ENCODE data around the gene MCTP1.
"Not testable (repeated sequence)": the region's sequence is repeated elsewhere in the genome, so short reads cannot be mapped to it uniquely, and the experiment has no call there.

The MCTP1 gene

GRCh38 chr5:95022967-95023695 is 261.8 kb downstream of the MCTP1 start:
- no peak for DNase-seq

- no peak for DNase-seq
Observed at GRCh38 chr5:95020345-95020744, 264.5 kb downstream of the MCTP1 start.

DNA sequence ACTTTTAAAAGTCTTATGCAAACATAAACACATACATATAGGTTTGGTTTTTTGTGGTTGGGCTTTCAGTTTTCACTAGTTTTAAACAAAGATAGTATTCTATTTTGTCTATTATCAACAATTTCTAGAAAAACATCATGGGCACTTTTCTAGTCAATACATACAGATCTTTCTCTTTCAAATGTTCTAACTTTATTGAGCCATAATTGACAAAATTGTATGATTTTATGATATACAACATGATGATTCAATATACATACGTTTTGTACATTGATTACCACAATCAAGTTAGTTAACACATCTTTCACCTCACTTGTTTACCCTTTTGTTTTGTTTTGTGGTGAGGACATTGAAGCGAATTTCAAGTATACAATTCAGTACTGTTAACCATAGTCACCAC is 265.9 kb downstream of the MCTP1 start:
- DNase-seq = no peak

DNA sequence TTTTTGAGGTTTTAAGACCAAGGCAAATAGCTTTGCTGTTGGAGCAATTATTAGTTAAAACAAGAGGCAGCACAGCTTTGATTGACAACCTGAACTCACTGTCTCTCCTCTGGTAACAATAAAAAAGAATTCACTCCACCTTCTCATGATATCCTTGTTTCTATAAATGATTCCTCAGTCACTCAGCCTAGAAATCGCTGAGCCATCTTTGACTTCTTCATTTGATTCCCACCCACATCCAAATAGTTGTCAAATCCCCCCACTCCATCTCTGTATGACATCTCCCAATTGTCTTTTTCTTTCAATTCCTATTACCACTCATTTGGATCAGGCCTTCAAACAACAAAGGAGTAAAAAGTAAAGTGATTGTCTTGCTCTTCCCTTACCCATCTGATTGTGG is 266.4 kb downstream of the MCTP1 start:
- DNase-seq = no peak

DNA sequence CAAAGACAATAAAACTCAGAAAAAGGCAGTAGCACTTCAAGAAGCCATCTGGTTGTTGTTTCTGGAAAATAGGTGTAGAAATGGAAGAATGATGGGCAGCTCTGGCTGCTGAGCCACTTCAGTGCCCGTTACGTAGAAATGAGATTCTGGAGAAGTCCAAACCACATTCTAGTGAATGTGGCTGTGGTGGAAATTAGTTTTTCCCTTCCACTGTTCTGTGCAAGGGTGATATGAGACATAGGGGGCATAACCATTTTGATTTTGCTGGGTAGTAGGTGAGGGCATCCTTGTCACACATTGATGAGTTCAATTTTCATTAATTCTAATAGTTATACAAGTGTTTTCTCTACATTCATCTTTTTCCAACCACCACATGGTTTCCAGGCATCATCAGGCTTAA is 275.1 kb downstream of the MCTP1 start:
- no peak for DNase-seq

GRCh38 chr5:95007921-95008597 is 276.8 kb downstream of the MCTP1 start:
- no peak for DNase-seq

DNA sequence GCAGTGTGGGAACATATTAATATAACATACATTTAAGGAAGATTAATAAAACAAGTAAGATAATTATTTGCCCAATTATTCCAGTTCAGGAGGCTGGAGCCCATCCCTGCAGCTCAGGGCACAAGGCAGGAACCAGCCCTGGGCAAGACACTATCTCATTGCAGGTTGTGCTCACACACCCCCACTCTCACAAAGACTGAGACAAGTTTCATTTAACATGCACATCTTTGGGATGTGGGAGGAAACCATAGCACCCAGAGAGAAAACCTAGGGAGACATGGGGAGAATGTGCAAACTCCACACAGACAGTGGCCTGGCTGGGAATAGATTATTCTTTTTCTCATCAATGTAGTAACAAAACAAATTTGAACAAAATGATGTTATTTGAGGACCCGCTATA is 279.1 kb downstream of the MCTP1 start:
- no peak for DNase-seq

- no peak for DNase-seq
Observed at GRCh38 chr5:94998670-94999069, 286.2 kb downstream of the MCTP1 start.

GRCh38 chr5:94994537-94994936 is 290.4 kb downstream of the MCTP1 start:
- DNase-seq = not testable (repeated sequence)

DNA sequence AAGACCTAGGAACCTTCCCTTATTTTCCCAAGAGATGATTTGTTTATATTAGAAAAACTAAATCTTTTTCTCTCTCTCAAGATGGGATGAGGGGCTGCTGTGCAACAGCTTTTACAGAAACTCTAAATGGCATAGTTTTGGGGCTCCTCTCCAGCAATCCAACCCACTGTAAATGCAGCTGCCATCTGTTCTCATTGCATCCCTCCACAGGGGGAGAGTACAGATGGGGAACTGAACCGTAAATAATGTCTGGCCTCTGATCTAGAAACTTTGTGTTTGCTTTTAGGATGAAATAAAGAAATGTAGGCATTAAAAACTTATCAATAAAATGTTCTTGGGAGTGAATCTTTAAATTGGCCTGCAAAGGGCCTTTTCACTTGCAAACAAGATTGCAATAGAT is 291.4 kb downstream of the MCTP1 start:
- DNase-seq = no peak

- no peak for DNase-seq
Observed at GRCh38 chr5:94992325-94992724, 292.6 kb downstream of the MCTP1 start.

DNA sequence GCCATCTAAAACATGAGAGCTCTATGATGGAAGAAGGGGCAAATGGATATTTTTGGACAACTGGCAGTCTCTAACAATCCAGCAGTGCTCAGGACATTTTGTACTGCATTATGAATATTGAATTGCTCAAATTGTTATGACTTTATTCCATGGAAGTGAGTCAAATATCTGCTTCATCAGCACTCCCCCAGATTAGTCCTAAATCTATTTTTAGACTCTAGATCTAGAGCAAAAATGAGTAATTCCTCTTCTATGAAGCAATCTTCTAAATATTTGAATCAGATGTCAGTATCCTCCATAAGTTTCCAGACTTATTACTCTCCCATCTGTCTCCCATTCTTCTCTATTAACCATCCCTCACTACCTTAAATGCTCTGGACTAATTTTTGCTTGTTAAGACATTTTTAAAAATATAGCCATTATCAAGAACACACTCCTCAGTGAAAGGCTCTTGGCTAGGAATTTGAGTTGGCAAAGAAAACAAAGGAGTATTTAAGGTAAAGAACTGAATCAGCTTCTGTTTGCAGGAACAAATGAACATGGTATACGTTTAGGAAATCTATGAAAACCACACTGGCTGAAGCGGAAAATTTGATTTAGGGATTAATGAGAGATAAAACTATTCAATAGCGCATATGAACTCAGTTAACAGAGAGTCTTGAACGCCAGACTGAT is 300.9 kb downstream of the MCTP1 start:
- no peak for DNase-seq

- no peak for DNase-seq
Observed at GRCh38 chr5:94977437-94977836, 307.5 kb downstream of the MCTP1 start.

DNA sequence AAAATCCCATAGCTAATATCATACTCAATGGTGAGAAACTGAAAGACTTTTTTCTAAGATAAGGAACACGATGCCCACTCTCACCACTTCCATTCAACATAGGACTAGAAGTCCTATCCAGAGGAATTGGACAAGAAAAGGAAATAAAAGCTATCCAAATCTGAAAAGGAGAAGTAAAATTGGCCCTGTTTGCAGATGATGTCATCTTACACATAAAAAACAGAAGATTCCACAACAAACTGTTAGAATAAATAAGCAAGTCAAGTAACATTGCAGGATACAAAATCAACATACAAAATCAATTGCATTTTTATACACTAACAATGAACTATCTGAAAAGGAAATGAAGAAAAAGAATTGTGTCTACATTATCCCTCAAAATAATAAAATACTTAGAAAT is 308.0 kb downstream of the MCTP1 start:
- DNase-seq = no peak

GRCh38 chr5:94972268-94972667 is 312.6 kb downstream of the MCTP1 start:
- DNase-seq = no peak

DNA sequence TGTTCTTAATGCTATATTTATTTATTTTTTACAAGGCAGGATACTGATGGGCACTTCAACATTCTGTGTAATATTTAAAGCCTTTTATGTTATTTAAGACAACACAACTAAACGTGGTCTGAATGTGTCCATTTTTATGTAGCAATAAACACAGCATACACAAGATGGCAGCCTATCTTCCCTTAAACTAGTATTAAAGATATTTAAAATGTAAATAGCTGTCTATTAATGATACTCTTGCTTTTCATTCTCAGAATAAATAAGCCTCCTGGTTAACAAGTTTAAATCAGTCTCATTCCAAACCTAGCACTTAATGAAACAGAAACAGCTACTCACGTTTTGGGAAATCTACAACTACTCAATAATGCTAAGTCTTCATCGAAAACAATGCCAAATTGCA is 315.7 kb downstream of the MCTP1 start:
- no peak for DNase-seq

GRCh38 chr5:94968507-94969095 is 316.3 kb downstream of the MCTP1 start:
- no peak for DNase-seq

DNA sequence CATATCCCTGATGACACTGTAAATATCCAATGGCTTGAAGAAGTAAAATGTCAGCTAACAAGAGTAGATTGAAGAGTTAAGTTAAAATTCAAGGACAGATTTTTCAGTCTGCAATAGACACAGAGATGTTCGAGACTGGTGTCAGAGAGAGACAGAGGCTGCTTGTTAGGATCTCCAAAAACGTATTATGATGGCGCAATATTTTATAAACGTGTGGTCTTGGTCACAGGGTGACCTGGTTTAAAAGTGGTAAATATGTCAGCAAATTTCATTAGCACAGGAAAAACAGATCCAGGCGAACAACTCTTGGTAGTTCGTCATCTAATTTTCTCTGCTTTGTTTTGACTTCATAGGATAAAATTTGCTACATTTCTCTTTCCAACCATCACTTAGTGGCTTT is 317.4 kb downstream of the MCTP1 start:
- DNase-seq = no peak

DNA sequence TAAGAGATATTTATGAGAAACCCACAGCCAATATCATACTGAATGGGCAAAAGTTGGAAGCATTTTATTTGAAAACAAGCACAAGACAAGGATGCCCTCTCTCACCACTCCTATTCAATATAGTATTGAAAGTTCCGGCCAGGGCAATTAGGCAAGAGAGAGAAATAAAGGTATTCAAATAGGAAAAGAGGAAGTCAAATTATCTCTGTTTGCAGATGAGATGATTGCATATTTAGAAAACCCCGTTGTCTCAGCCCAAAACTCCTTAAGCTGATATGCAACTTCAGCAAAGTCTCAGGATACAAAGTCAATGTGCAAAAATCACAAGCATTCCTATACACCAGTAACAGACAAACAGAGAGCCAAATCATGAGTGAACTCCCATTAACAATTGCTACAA is 325.6 kb downstream of the MCTP1 start:
- DNase-seq = not testable (repeated sequence)

- no peak for DNase-seq
Observed at GRCh38 chr5:94945656-94946055, 339.2 kb downstream of the MCTP1 start.

GRCh38 chr5:94944160-94944559 is 340.7 kb downstream of the MCTP1 start:
- DNase-seq = no peak

GRCh38 chr5:94941122-94941755 is 343.7 kb downstream of the MCTP1 start:
- DNase-seq = no peak

- no peak for DNase-seq
Observed at GRCh38 chr5:94932259-94932658, 352.6 kb downstream of the MCTP1 start.

All from activated CD4-positive, CD25-positive, alpha-beta regulatory T cell treated with anti-CD3 and anti-CD28 coated beads, Interleukin-2, amount 50 U/mL, for 72 hours (primary cell).